ENCODE data around the gene MARCKS.
A peak's percentile ranks its signal among the peaks of the same experiment; 100 is the strongest.

The MARCKS gene

GRCh38 chr6:113856625-113857555, at the start of gene MARCKS:
Gene MARCKS, plus strand, starts transcription at chr6:113857345. Its CDS starts 401 bp downstream, at chr6:113857746.
- Histone ChIP-seq H3K36me3 (ENCODE audit: control insufficient read depth, insufficient read depth, low read length, severe bottlenecking) (peaks cover 4% of the 10 kb centered on the region), H3K27me3 (replicated peaks; ENCODE audit: control insufficient read depth, insufficient read depth, low read length) (no peaks in the 10 kb centered on the region)

GRCh38 chr6:113809826-113810225, 47.3 kb upstream of the MARCKS start:
- DNase-seq (ENCODE audit: low read depth), result no peak
- no peak overlapping the region for H3K9ac ChIP-seq (ENCODE audit: low read length)
- H3K27me3 ChIP-seq (replicated peaks; ENCODE audit: control insufficient read depth, insufficient read depth, low read length), result no peaks in the 10 kb centered on the region
- no peaks in the 10 kb centered on the region for H3K9me3 ChIP-seq (ENCODE audit: control insufficient read depth, low read length)
- H3K4me1 ChIP-seq (ENCODE audit: control insufficient read depth, insufficient read depth, low read length), result peaks cover 11% of the 10 kb centered on the region
- H3K36me3 ChIP-seq (ENCODE audit: control insufficient read depth, insufficient read depth, low read length, severe bottlenecking), result no peaks in the 10 kb centered on the region
- H3K4me3 ChIP-seq (ENCODE audit: low read length), result no peak overlapping the region

More at GRCh38 chr6:113856625-113857555, at the start of gene MARCKS:
- Histone ChIP-seq H3K9ac (ENCODE audit: low read length) (peak within 1 kb of the TSS; percentile 99), H3K4me1 (ENCODE audit: control insufficient read depth, insufficient read depth, low read length) (peaks cover 17% of the 10 kb centered on the region), H3K4me3 (ENCODE audit: low read length) (peak within 1 kb of the TSS; percentile 98), H3K9me3 (ENCODE audit: control insufficient read depth, low read length) (no peaks in the 10 kb centered on the region)
- DNase-seq (ENCODE audit: low read depth), result peak; percentile 98

- no peaks in the 10 kb centered on the region for H3K9me3 ChIP-seq (ENCODE audit: control insufficient read depth, low read length)
- H3K36me3 ChIP-seq (ENCODE audit: control insufficient read depth, insufficient read depth, low read length, severe bottlenecking), result no peaks in the 10 kb centered on the region
- no peaks in the 10 kb centered on the region for H3K27me3 ChIP-seq (replicated peaks; ENCODE audit: control insufficient read depth, insufficient read depth, low read length)
- peaks cover 11% of the 10 kb centered on the region for H3K4me1 ChIP-seq (ENCODE audit: control insufficient read depth, insufficient read depth, low read length)
- no peak overlapping the region for H3K4me3 ChIP-seq (ENCODE audit: low read length)
- peak overlapping the region; percentile 66 for H3K9ac ChIP-seq (ENCODE audit: low read length)
- peak; percentile 68 for DNase-seq (ENCODE audit: low read depth)
Observed at GRCh38 chr6:113813142-113813541, 44.0 kb upstream of the MARCKS start.

GRCh38 chr6:113818578-113818977, 38.6 kb upstream of the MARCKS start:
- DNase-seq (ENCODE audit: low read depth), result peak; percentile 57
- Histone ChIP-seq H3K4me1 (ENCODE audit: control insufficient read depth, insufficient read depth, low read length) (peaks cover 11% of the 10 kb centered on the region), H3K36me3 (ENCODE audit: control insufficient read depth, insufficient read depth, low read length, severe bottlenecking) (no peaks in the 10 kb centered on the region), H3K27me3 (replicated peaks; ENCODE audit: control insufficient read depth, insufficient read depth, low read length) (no peaks in the 10 kb centered on the region), H3K4me3 (ENCODE audit: low read length) (no peak overlapping the region), H3K9me3 (ENCODE audit: control insufficient read depth, low read length) (no peaks in the 10 kb centered on the region), H3K9ac (ENCODE audit: low read length) (peak overlapping the region; percentile 21)

GRCh38 chr6:113819169-113819830, 37.8 kb upstream of the MARCKS start:
- Histone ChIP-seq H3K27me3 (replicated peaks; ENCODE audit: control insufficient read depth, insufficient read depth, low read length) (no peaks in the 10 kb centered on the region), H3K36me3 (ENCODE audit: control insufficient read depth, insufficient read depth, low read length, severe bottlenecking) (no peaks in the 10 kb centered on the region)
- no peak for DNase-seq (ENCODE audit: low read depth)

GRCh38 chr6:113820761-113821160, 36.4 kb upstream of the MARCKS start:
- DNase-seq (ENCODE audit: low read depth), result no peak

More at GRCh38 chr6:113819169-113819830, 37.8 kb upstream of the MARCKS start:
- Histone ChIP-seq H3K9me3 (ENCODE audit: control insufficient read depth, low read length) (no peaks in the 10 kb centered on the region), H3K9ac (ENCODE audit: low read length) (peak overlapping the region; percentile 21), H3K4me3 (ENCODE audit: low read length) (no peak overlapping the region), H3K4me1 (ENCODE audit: control insufficient read depth, insufficient read depth, low read length) (peaks cover 8% of the 10 kb centered on the region)

GRCh38 chr6:113821445-113821844, 35.7 kb upstream of the MARCKS start:
- no peak overlapping the region for H3K9ac ChIP-seq (ENCODE audit: low read length)
- H3K9me3 ChIP-seq (ENCODE audit: control insufficient read depth, low read length), result no peaks in the 10 kb centered on the region
- no peaks in the 10 kb centered on the region for H3K27me3 ChIP-seq (replicated peaks; ENCODE audit: control insufficient read depth, insufficient read depth, low read length)
- no peak for DNase-seq (ENCODE audit: low read depth)
- peaks cover 20% of the 10 kb centered on the region for H3K4me1 ChIP-seq (ENCODE audit: control insufficient read depth, insufficient read depth, low read length)
- no peaks in the 10 kb centered on the region for H3K36me3 ChIP-seq (ENCODE audit: control insufficient read depth, insufficient read depth, low read length, severe bottlenecking)
- no peak overlapping the region for H3K4me3 ChIP-seq (ENCODE audit: low read length)

More at GRCh38 chr6:113820761-113821160, 36.4 kb upstream of the MARCKS start:
- Histone ChIP-seq H3K36me3 (ENCODE audit: control insufficient read depth, insufficient read depth, low read length, severe bottlenecking) (no peaks in the 10 kb centered on the region), H3K4me1 (ENCODE audit: control insufficient read depth, insufficient read depth, low read length) (peaks cover 14% of the 10 kb centered on the region), H3K27me3 (replicated peaks; ENCODE audit: control insufficient read depth, insufficient read depth, low read length) (no peaks in the 10 kb centered on the region), H3K4me3 (ENCODE audit: low read length) (no peak overlapping the region), H3K9ac (ENCODE audit: low read length) (no peak overlapping the region), H3K9me3 (ENCODE audit: control insufficient read depth, low read length) (no peaks in the 10 kb centered on the region)

GRCh38 chr6:113823916-113824315, 33.2 kb upstream of the MARCKS start:
- H3K9me3 ChIP-seq (ENCODE audit: control insufficient read depth, low read length), result no peaks in the 10 kb centered on the region
- no peaks in the 10 kb centered on the region for H3K27me3 ChIP-seq (replicated peaks; ENCODE audit: control insufficient read depth, insufficient read depth, low read length)
- H3K4me3 ChIP-seq (ENCODE audit: low read length), result no peak overlapping the region
- no peak for DNase-seq (ENCODE audit: low read depth)
- no peak overlapping the region for H3K9ac ChIP-seq (ENCODE audit: low read length)
- H3K4me1 ChIP-seq (ENCODE audit: control insufficient read depth, insufficient read depth, low read length), result peaks cover 13% of the 10 kb centered on the region
- no peaks in the 10 kb centered on the region for H3K36me3 ChIP-seq (ENCODE audit: control insufficient read depth, insufficient read depth, low read length, severe bottlenecking)

- Histone ChIP-seq H3K36me3 (ENCODE audit: control insufficient read depth, insufficient read depth, low read length, severe bottlenecking) (no peaks in the 10 kb centered on the region), H3K9me3 (ENCODE audit: control insufficient read depth, low read length) (no peaks in the 10 kb centered on the region), H3K4me3 (ENCODE audit: low read length) (no peak overlapping the region), H3K4me1 (ENCODE audit: control insufficient read depth, insufficient read depth, low read length) (peaks cover 17% of the 10 kb centered on the region), H3K27me3 (replicated peaks; ENCODE audit: control insufficient read depth, insufficient read depth, low read length) (no peaks in the 10 kb centered on the region), H3K9ac (ENCODE audit: low read length) (no peak overlapping the region)
- no peak for DNase-seq (ENCODE audit: low read depth)
Observed at GRCh38 chr6:113824411-113824810, 32.7 kb upstream of the MARCKS start.

- Histone ChIP-seq H3K4me3 (ENCODE audit: low read length) (no peak overlapping the region), H3K4me1 (ENCODE audit: control insufficient read depth, insufficient read depth, low read length) (peaks cover 22% of the 10 kb centered on the region), H3K9me3 (ENCODE audit: control insufficient read depth, low read length) (no peaks in the 10 kb centered on the region), H3K27me3 (replicated peaks; ENCODE audit: control insufficient read depth, insufficient read depth, low read length) (no peaks in the 10 kb centered on the region), H3K9ac (ENCODE audit: low read length) (no peak overlapping the region), H3K36me3 (ENCODE audit: control insufficient read depth, insufficient read depth, low read length, severe bottlenecking) (no peaks in the 10 kb centered on the region)
- DNase-seq (ENCODE audit: low read depth), result no peak
Observed at GRCh38 chr6:113824866-113825265, 32.3 kb upstream of the MARCKS start.

GRCh38 chr6:113825781-113826180, 31.4 kb upstream of the MARCKS start:
- Histone ChIP-seq H3K9ac (ENCODE audit: low read length) (peak overlapping the region; percentile 25), H3K4me1 (ENCODE audit: control insufficient read depth, insufficient read depth, low read length) (peaks cover 31% of the 10 kb centered on the region), H3K9me3 (ENCODE audit: control insufficient read depth, low read length) (no peaks in the 10 kb centered on the region), H3K36me3 (ENCODE audit: control insufficient read depth, insufficient read depth, low read length, severe bottlenecking) (no peaks in the 10 kb centered on the region), H3K27me3 (replicated peaks; ENCODE audit: control insufficient read depth, insufficient read depth, low read length) (no peaks in the 10 kb centered on the region), H3K4me3 (ENCODE audit: low read length) (peak overlapping the region; percentile 5)
- peak; percentile 66 for DNase-seq (ENCODE audit: low read depth)

Measured in adipocyte (in vitro differentiated cells).